D721Med (cell line): ENCODE results near the gene NBDY.
"Not testable (repeated sequence)": the region's sequence is repeated elsewhere in the genome, so short reads cannot be mapped to it uniquely, and the experiment has no call there.

Experiments used
- DNase-seq: peaks from one replicate; pipeline ENCODE4 v3.0.0; 2011; ENCODE audit warnings: low spot score; ENCODE audit not compliant: insufficient read length
- FAIRE-seq: peaks from 2 replicates; lab custom pipeline; 2011; peaks lifted over from hg19 to GRCh38; lab: Jason Lieb, UNC
- TF ChIP-seq, protein P1 (sequence below): IDR thresholded peaks from 2 replicates; pipeline ENCODE4 v1.5.1; 2012; ENCODE audit warnings: mild to moderate bottlenecking, control low read depth; ENCODE audit not compliant: insufficient read depth; ENCODE audit errors: missing control alignments

NBDY gene

DNA sequence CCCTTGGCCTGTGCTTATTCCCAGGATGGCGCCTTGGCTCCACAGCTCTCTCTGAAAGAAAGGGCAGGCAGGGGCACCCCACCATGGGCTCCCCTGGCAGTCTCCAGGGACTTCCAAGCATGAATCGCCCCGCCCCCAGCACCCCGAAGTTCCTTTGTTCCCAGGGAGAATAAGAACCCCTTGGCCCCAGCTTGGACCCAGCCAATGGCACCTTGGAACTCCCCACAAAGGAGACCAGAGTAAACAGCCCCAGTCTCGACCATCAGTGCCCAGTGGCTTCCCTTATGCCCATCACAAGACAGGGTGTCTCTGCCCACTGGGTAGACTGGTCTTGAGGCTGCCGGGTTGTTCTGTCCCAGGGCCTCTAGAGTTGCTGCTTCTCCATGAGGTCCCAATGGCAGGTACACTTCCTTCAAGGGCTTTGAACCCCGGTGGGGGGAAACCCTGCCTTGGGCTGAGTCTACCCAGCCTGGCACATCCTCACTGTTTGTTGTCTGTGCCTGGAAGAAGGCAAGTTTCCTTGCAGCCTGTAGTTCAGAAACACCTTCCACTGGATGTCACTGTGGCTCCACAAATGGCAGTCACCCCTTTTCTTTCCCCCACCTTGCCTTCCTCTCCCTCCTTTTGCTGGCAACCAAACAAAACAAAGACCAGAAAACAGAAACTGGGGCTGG is 30.8 kb downstream of the NBDY start:
- FAIRE-seq (no peak), DNase-seq (no peak)
- TF ChIP-seq, protein P1, sequence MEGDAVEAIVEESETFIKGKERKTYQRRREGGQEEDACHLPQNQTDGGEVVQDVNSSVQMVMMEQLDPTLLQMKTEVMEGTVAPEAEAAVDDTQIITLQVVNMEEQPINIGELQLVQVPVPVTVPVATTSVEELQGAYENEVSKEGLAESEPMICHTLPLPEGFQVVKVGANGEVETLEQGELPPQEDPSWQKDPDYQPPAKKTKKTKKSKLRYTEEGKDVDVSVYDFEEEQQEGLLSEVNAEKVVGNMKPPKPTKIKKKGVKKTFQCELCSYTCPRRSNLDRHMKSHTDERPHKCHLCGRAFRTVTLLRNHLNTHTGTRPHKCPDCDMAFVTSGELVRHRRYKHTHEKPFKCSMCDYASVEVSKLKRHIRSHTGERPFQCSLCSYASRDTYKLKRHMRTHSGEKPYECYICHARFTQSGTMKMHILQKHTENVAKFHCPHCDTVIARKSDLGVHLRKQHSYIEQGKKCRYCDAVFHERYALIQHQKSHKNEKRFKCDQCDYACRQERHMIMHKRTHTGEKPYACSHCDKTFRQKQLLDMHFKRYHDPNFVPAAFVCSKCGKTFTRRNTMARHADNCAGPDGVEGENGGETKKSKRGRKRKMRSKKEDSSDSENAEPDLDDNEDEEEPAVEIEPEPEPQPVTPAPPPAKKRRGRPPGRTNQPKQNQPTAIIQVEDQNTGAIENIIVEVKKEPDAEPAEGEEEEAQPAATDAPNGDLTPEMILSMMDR: no peak

GRCh38 chrX:56760410-56761124 is 31.5 kb downstream of the NBDY start:
- FAIRE-seq, DNase-seq: not testable (repeated sequence)

DNA sequence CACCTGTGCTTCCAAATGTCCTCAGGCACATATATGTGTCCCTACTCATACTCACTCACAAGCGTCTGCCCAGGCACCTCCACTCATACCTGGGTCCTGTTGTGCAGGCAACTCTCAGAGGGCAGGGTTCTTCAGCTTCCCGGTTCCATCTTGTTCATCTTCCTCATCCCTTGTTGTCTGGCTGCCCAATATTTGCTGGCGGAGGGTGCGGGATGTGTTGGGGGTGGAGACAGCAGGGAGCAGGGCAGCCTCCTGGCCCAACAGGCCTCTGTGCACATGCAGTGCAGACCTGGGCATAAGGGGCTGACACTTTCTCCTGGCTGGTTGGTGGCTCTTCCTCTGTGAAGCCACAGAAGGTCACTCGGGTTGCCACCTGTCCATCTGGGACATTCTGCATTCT is 32.1 kb downstream of the NBDY start:
- no peak for DNase-seq
- TF ChIP-seq, protein P1: no peak
- FAIRE-seq: no peak

GRCh38 chrX:56762220-56762619 is 33.2 kb downstream of the NBDY start:
- TF ChIP-seq, protein P1: no peak
- DNase-seq (no peak), FAIRE-seq (no peak)

DNA sequence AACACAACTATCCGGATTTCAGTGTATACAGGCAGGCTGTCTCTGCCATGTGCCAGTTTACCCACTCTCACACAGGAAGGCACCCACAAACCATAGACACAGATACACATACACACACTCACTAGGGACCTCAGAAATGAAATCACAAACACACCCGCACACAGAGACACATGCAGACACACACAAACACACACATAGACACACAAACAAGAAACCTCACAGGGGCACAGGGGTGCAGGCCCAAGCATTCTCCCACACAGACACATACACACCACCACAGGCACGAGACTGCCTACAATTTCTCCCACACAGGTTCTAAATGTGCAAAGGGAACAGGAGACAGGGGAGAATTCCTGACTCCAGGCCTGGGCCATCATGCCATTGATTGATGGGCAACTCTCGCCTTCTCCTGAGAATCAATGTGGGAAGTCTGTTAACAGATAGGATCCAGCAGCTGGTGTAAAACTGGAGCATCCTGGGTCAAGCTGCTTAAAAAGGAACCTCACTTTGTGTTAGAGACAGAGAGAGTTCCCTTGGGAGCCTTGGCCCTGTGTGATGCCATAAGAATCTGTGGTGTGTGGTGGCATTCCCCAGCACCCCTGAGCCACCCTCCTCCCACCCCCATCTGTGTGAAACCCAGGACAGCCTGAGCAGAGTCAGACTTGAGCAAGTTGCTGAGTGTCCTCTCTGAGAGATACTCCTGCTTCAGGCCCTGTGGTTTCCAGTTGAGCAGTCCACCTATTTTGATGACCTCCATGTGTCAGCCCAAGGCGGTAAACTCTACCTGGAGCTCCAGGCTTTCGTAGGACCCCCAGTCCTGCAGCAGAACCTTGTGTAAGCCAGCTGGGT is 33.9 kb downstream of the NBDY start:
- TF ChIP-seq, protein P1: no peak
- FAIRE-seq (no peak), DNase-seq (no peak)

- no peak for FAIRE-seq
- no peak for DNase-seq
- TF ChIP-seq, protein P1: no peak
Measured at GRCh38 chrX:56763556-56764152, 34.6 kb downstream of the NBDY start.
